MM.1S (cell line): ENCODE results near the gene AQP5.

Experiments
- EZH2 ChIP-seq: fragments of 300-600 bp; sonication (generic); optimal IDR thresholded peaks from 2 replicates; pipeline ENCODE3; 2017; ENCODE audit warnings: low read depth, mild to moderate bottlenecking, antibody characterized with exemption, low read length, mixed read lengths
- TF ChIP-seq, protein P1 (sequence below): fragments of 300-600 bp; sonication (generic); IDR thresholded peaks from 2 replicates; pipeline ENCODE4 v1.5.1; 2016; ENCODE audit warnings: antibody characterized with exemption, low read length, mixed read lengths

DNA sequence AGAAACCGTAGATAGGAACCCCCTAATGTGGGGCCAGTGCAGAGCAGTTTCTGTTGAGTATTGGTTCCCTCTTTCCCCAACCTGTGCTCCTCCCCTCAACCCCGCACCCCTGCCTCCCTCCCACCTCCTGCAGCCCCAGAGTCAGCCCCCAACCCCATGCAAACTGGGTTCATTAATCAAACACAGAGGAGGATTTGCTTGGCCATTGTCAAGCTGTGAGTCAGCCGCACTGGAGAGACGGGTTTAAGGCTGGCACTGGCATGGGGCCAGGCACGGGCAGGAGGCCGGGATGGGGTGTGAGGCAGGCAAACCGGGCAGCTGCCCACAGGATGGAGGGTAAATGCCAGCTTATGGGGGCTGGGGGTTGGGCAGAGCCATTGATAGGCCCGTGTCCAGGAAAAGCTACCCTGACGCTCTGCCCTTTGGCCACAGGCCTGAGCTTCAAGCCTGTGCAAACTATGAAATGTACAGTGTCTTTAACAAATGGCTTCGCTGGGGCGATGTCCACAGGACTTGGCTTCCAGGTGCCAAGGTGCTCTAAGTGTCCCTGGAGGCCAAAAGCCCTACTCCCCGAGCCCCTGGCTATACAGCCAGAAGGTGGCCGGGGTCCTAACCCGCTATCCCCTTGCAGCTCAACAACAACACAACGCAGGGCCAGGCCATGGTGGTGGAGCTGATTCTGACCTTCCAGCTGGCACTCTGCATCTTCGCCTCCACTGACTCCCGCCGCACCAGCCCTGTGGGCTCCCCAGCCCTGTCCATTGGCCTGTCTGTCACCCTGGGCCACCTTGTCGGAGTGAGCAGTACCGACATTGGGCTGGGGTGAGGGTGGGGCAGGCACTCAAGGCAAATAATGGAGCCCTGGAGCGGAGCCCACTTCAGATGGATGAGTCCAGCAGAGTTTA, 1.4 kb downstream of the AQP5 start:
- no peak for TF ChIP-seq EZH2
- TF ChIP-seq, protein P1, sequence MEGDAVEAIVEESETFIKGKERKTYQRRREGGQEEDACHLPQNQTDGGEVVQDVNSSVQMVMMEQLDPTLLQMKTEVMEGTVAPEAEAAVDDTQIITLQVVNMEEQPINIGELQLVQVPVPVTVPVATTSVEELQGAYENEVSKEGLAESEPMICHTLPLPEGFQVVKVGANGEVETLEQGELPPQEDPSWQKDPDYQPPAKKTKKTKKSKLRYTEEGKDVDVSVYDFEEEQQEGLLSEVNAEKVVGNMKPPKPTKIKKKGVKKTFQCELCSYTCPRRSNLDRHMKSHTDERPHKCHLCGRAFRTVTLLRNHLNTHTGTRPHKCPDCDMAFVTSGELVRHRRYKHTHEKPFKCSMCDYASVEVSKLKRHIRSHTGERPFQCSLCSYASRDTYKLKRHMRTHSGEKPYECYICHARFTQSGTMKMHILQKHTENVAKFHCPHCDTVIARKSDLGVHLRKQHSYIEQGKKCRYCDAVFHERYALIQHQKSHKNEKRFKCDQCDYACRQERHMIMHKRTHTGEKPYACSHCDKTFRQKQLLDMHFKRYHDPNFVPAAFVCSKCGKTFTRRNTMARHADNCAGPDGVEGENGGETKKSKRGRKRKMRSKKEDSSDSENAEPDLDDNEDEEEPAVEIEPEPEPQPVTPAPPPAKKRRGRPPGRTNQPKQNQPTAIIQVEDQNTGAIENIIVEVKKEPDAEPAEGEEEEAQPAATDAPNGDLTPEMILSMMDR = no peak
